Measurements from ENCODE around the gene RING1.

RING1 gene

GRCh38 chr6:33247977-33248642 is 39.8 kb downstream of the RING1 start:
- DNase-seq (ENCODE audit: low read depth), result no peak

GRCh38 chr6:33248643-33248931 is 40.3 kb downstream of the RING1 start:
- no peak for DNase-seq (ENCODE audit: low read depth)

GRCh38 chr6:33248932-33249731 is 40.8 kb downstream of the RING1 start:
- DNase-seq (ENCODE audit: low read depth), result peak; percentile 94

- DNase-seq (ENCODE audit: low read depth), result peak; percentile 60
Measured at GRCh38 chr6:33249732-33250630, 41.7 kb downstream of the RING1 start.

- no peak for DNase-seq (ENCODE audit: low read depth)
Measured at GRCh38 chr6:33250731-33251130, 42.4 kb downstream of the RING1 start.

- DNase-seq (ENCODE audit: low read depth), result no peak
Measured at GRCh38 chr6:33251395-33252012, 43.2 kb downstream of the RING1 start.

GRCh38 chr6:33252759-33253158 is 44.5 kb downstream of the RING1 start:
- DNase-seq (ENCODE audit: low read depth), result no peak

- no peak for DNase-seq (ENCODE audit: low read depth)
Measured at GRCh38 chr6:33254591-33254990, 46.3 kb downstream of the RING1 start.

- DNase-seq (ENCODE audit: low read depth), result no peak
Measured at GRCh38 chr6:33259032-33259431, 50.7 kb downstream of the RING1 start.

Measured in non-pigmented ciliary epithelial cell (primary cell).